HG02759 (cell line): Measurements from ENCODE around the gene TECTB.
A peak's percentile ranks its signal among the peaks of the same experiment; 100 is the strongest.

ENCODE experiments used
- ATAC-seq: cut with Tn5 transposase; IDR thresholded peaks from one replicate; pipeline ENCODE4 v1.9.1; 2021; ENCODE audit warnings: mild to moderate bottlenecking, moderate library complexity; ENCODE audit not compliant: unreplicated experiment

Gene TECTB

DNA sequence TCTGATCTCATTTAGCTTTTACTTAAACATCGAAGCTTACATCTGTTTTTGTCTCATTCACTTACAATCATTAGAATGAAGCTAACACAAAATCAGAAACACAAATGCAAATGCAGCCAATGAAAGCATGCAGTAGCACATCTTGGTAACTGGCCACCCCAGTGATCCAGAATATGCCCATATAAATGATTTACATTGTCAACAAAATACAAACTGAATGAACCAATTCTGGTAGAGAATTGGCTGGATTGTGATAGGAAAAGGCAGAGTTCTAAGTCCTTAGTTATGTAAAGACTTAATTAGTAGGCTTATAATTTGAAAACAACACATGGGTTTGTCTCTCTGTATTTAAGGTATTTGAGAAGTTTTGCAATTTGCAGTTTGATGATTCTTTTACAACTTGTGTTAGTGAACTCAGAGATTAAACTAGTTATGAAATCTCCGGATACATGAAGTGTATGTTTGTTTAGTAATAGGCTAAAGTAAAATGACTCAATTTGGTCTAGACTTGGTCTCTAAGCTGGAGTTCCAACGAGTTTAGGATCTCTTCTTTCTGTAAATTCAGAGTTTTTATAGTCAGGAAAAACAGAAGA, 21.2 kb downstream of the TECTB start:
- no peak for ATAC-seq

DNA sequence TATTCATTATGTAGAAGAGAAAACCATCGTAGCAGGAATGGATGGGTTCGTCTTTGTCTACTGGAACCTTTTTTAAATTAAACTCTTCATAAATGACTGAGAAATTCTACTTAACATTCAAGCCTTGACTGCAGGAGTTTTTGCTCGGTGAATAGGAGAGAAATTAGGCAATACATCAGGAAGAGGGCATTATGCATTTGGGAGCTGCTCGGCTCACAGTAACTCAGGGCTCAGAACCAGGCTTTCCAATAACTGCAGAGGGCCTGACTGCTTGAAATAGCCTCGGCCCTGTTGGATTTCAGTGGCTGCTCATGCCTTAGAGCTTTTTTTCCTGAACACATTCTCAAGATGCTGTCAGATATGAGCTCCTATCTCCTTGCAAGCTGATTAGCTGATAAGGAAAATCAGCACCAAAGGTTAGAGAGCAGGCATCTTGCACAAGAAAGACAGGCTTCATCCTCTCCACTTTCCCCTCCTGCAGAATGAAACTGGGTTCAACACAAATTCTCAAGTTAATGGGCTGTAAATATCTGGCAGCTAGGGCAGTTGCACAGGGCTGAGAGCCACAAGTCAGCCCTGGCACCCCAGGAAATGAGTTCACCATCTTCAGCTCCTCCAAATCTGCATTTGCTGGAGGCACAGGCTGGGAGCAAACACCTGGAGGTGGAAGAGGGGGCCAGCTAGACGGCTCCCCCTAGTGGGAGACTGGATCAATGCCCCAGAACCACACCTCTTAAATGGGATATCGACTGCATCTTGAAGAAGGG, 24.3 kb downstream of the TECTB start:
- ATAC-seq: peak; percentile 83

DNA sequence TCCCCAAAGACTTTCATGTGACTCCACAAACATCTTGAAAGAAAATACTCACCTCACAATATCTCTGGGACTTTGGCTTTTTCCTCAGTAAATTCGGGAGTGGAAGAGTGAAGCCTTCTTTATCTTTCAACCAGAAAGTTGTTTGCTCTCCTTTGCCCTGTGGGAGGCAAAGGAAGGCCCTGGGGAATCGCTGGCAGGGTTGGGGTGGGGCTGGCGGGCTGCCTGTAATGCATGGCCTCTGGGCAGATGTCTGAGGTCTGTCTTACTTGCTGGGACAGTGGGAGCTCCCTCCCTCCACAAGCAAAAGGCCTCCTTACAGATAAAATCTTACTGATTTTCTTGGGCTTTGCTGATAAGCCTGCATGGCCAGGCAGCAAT, 24.9 kb downstream of the TECTB start:
- ATAC-seq: no peak

DNA sequence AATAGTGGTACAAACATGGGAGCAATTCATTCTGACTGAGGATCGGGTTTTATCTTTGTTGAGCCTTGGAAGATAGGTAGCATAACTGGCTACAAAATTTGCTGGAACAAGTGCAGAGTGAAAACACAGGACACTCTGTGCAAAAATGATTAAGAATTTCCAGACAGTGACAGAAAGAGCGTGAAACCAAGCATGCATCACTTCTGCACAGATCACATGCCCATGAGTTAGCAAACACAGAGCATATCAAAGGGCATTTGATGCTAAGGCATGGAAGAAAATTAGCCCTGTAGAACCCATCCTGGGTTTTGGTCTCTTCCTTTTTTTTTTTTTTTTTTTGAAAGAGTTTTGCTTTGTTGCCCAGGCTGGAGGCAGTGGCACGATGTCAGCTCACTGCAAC, 28.3 kb downstream of the TECTB start:
- ATAC-seq: no peak

DNA sequence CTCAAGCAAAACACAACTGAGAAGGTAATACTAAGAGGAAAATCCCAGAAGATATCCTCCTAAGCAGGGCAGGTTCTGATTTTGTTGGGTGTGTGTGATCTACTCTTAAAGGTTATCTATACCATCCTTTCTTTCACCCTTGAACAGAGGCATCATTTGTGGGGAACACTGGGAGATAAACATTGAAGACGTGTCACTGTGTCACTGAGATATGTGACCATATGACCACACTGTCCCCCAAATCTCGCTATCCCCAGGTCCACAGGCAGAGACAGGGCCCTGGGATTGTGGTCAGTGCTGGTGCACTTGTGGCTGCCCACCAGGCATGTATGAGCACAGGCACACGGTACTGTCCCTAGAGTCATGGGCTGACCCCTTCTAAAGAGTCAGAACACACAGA, 30.0 kb downstream of the TECTB start:
- ATAC-seq: no peak

DNA sequence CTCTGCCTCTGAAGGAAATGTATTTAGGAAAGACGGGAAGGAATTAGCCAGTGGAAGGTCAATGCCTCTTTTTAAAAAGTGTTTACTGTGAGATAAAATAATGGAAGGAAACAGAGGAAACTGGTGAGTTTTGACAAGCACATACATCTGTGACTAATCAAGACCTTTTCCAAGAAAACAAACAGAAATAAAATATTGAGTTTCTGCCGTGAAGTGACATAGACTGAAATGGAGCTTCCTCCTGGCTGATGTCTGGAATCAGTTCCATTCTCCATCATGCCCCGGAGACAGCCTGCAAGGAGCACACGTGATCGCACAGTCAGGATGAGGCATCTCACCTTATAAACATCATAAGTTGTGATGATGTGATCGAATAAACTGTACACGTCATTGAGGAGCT, 30.7 kb downstream of the TECTB start:
- no peak for ATAC-seq

DNA sequence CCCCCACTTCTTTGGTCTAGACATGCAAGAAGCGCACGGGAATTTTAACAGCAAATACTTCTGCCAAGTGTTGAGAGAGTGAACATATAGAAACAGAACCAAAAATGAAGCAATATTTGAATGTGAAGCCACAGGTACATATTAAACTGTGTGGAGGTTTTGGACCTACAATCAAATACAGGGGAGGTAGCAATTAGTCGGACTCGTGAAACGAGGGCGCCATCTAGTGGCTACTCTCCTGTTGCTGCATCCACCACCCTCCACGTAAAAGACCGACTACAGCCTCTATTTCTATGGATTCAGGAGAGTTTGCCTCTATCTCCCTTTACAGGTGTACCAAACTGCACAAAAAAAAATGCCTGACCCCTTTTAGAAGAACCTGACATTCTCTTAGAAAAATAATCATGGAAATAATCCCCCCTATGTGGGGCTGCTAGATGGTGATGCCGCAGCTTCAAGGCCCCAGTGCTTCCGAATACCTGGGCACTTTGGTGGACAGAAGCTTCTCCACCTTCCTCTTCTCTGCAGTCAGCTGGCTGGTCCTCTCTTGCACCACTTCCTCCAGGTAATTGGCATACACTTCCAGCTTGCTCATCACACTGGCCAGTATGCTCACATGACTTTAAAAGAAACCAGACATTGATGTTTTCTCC, 31.7 kb downstream of the TECTB start:
- peak; percentile 86 for ATAC-seq

DNA sequence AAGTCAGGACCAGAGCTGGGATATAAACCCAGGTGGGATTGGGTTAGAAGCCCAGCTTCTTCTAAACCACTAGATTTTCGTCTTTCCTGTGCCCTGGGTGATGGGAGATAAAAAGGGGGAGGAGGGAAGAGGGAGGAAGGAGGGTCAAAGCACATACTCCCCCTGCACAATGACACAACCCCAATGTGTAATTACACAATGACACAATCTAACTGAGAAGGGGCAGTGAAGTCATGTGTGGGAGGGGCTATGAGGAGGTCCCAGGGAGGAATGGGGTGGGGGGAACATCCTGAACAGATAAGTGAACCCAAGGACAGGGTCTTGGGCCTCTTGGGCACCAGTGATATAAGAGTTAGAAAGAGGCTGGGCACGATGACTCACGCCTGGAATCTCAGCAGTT, 44.5 kb downstream of the TECTB start:
- no peak for ATAC-seq

DNA sequence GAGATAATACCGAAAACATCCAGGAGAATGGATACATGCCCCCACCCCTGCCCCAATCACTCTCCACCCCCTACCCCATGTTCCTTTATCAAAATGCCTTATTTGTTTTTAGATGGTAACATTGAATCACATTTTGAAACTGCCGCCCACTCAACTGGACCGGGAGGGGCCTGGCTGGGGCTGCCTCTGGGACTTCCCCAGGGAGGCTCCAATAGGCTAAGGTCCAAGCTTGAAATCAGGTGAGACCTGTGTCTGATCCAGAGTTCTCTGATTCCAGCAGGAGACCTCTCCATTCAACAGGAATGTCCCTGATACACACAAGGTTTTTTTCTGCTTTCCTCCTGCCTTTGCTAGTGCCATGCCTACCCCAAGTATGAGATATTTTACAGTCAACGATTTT, 47.0 kb downstream of the TECTB start:
- ATAC-seq: no peak

DNA sequence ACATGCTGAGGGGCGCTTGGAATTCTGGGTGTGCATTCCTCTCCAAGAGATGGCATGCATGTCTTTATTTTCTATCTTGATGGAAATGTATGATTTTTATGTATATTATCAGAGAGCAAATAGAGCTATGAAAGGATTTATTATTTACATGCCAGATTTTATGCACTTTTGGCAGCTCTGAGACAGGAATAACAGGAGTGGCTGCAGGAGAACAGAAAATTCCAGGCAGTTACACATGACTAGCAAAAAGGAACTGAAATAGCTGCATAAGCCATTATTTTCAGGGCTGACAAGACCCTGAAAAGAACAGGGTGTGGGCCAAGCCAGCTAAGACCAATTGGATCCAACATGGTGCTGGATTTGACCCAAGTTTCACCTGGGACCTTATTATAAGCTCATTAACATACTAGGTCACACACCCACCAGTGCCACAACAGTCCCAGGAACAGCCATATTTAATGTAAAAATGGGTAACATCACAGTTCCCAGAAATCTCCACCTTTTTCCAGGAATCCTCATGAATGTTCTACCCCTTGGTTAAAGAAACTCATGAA, 47.5 kb downstream of the TECTB start:
- ATAC-seq: no peak

DNA sequence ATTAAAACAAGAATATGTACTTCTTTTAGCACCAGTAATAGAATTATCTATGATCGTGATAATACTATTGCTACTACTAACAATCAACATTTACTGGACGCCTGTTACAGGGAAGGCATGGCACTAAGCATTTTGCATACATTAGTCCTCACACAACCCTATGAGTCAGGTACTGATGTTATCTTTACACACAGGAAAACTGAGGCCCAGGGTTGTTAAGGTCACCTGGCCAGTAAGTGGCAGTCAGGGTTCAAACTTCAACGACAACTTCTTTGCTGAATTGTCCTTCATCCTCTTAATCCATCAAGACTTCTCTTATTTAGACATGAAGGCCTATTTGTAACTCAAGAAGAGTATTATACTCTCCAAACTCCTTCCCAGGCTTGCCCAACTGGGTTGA, 48.8 kb downstream of the TECTB start:
- no peak for ATAC-seq

DNA sequence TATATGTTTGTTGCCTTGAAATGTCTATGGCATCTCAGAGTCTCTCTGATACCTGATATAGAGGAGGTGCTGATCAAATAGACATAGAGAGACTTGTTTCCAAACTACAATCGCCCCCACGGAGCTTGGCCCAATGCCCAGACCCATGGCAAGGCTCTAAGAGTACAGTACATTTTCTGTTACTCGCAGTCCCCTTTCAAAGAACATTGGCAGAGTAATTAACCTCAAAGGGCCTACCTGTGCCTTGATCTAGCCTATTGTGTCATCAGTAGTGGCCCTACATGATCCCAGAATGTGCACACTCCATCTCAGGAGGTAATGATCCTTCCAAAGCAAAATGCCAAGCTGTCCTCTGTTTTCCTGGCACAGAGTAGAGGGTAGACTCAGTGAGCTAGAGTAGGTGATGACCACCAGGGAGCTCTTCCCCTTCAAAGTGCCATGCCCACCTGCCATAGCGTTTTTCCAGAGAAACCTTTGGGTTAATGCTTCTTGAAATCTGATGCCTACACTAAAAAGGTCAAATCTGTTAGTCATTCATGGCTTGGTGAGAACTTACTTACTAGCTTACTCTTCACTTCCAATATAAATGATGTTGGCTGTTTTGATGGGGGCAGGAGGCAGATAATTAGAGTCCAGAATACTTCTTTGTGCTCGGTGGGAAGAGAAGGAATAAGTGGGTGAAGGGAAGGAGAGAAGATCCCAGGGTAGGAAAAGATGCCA, 49.5 kb downstream of the TECTB start:
- no peak for ATAC-seq

DNA sequence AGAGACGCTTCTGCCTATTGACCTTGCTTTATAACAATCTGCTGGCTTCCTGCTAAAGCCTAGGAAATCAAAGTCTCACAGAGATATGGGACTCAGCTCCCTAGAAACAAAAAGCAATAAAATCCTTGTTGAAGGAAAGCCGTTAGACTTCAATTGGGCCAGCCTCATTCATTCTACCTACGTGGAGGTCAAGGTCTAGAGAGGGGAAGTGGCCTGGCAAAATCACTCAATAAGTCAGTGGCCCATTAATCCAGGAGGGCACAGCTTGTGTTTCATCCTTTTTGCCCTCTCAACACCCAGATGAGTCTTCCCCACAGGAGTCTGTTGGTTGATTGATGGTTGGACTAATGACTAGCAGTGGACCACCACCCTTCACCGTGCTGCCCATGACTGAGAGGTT, 50.3 kb downstream of the TECTB start:
- ATAC-seq: no peak

DNA sequence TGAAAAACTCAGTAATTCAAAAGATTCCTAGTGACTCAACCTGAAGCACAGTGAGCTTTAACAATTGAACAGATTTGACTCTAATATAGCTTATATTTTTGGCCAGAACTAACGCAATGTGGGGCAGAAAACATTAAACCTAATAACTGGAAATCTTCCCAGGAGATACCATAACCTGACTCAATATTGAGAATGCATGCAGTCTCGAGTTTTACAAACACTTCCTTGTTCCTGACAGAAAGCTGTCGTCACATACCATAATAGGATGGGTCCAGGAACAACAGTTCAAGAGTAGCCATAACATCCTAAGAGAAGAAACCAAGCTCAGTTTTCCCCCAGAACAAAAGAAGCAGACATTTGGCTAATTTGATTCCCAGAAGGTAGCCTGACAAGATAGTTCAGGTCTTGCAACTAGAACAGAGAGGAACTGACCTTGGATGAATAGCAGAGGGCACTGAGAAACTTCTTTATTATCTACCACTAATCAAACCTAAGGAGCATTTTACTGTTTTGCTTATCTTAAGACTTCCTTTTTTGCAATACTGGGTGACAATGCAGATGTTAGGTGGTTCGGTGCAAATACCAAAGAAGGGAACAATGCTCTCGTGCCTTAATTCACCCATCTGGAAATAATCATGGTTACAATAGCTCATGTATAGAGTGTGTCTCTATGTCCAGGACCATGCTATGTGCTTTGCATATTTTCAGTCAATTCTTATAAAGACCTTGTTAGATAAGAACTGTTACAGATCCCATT, 52.1 kb downstream of the TECTB start:
- ATAC-seq: no peak

DNA sequence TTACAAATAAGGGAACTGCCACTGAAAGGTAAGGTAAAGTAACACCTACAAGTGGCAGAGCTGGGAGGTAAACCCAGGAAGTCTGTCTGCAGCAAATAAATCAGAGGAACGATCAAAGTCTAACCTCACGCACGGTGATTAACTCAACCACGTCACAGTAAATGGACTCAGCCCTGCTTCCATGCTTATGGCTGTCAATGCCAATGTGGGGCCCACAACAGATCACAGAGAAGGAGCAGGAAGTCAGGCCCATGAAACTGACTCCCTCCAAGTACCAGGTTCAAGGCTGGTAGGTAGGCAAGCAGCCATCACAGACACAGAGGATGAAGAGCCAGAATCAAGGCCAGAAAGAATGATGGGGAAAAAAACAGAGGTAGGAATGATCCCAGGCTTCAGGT, 52.7 kb downstream of the TECTB start:
- ATAC-seq: no peak

DNA sequence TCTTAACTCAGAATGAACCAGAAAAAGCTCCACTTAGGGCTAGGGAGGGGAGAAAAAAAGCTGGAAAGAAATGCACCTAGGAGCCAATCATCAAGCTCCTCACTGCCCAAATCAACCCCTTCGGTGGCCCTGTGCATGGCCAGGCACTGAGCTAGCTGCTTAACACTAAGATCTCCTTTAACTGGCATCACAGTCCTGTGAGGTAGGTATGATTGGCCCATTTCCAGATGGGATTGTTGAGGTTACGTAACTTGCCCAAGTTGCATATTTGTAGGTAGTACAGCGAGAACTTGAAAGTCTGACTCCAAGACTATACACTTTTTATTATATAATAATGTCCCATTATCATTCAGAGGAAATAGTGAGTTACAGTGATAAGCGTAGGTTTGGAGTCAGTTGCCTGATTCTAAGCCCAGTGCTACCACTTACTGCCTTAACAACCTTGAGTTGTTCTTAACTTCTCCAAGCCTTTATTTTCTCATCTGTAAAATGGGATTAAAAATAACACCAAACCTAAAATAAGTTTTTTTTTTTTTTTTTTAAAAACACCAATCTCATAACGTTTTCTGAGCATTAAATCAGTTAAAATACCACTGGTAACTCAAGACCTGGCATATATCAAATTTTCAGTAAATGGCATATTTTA, 53.5 kb downstream of the TECTB start:
- no peak for ATAC-seq

DNA sequence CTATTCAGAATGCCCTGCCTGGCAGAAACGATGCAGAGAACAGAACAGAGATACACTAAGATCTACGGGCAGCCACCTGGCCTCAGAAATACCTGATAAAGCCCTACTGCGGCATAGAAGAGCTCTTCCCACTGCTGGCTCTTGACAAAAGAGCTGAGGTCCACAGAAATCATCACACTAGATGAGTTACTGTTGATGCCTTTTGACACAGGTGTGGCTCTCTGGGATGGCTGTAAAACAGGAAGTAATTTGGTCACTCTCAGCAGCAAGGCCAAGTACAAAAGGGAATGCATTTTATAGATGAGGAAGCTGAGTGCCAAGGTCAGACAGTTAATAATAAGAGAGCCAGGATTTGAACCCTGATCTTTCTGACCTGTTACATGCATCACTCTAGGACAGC, 55.8 kb downstream of the TECTB start:
- no peak for ATAC-seq

DNA sequence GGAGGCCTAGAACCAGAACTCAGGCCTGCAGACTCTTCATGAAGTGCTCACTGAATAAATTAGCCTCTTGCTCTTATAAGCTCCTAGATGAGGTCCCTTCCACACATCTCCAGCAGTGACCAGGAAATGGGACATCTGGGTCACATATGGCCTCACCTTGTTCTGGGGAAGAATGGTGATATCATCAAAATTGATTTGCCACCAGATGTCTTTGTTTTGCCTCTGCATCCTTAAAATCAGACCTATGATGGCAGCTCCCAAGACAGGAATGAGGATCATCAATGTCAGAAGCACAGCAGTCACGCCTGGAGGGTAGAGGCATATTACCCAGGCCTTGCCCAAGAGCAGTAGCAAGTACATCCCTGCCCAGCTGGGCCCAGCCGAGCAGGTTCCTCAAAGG, 57.4 kb downstream of the TECTB start:
- ATAC-seq: no peak

DNA sequence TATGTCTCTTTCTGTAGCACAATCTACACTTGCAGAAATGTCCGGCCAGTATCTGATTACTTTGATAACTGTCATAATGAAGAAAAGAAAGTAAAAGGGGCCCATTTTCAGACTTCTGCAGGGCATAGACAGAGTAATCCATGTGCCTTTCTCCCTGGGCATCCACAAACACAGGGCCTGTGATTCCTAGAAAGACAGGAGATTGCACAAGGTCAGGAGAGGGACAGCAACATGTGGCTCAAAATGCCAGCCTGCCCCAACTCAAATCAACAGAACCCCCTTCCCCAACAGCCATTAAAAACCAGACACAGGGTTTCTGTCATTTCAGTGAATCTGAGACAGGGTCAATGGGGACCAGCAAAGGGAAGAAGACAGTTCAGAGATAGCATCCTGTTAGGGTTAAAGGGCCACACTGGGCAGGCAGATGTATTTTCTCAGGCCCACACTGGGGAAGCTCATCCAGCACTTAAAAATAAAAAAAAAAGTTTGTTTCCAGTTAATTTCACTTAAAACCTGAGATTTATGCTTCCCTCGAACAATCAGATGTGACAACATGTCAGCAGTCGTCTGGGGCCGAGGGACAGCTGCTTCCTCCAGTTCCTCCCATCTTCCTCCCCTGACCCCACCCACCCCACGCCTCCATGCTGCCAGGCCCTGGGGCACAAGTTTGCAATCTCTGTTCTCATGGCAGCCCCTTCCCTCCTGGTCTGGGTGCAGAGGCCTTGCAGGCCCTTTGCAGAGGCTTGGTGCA, 60.0 kb downstream of the TECTB start:
- no peak for ATAC-seq

DNA sequence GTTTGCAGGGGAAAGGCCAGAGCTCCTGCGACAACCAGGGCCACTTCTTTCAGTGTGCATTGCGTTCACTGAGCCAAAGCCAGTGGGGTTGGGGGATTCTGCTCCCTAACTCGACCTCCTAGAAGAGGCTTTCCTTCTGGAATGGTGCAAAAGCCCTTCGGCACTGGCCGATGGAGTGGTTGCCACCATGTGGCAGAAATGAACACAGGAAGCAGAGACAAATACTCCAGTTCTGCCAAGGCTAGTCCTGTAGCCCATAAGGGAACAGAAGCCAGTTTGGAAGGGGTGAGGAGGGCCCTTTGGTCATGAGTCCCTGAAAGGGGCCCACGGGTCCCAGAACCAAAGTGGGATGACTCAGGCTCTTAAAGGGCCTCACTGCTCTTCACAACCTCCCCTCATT, 61.1 kb downstream of the TECTB start:
- ATAC-seq: no peak
